Measurements from ENCODE around the gene GIMD1.
"Not testable (repeated sequence)": the region's sequence is repeated elsewhere in the genome, so short reads cannot be mapped to it uniquely, and the experiment has no call there.

The GIMD1 gene

DNA sequence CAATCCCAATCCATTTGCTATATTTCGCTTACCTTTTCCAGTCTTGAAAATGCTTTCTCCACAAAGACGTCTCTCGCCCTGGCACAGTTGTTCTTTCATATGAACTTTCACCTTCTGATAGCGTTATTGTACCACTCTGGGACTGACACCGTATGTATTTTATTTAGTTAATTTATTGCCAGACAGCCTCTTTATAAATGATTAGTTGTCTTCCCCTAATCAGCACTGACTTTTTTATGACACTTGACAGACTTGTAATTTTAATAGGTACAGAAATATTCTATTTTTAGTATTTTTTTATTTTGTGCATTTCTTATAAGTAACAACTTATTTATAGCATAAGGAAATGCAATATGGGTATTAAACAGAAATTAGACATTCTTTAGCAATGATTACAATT is at the start of gene GIMD1:
Gene GIMD1 (minus strand): TSS at position 101 of the 400 bp plus-strand sequence. CDS start 1,343 bp downstream, outside the sequence.
- DNase-seq = no peak

DNA sequence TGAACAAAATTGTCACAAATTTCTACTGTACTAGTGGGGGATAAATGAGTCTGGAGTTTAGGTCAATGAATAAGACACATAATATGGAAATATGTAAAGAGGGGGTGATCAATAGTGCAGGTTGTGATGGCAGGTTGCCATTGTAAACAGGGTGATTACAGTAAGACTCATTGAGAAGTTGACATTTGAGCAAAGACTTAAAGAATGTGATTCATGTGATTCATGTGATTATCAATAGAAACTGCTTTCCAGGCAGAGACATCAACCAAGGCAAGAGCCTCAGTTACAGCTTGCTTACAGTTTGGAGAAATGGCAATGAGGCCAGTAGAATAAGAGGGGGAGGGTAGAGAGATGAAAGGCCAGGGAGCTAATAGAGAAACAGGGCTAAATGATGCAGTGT is 45.8 kb upstream of the GIMD1 start:
- no peak for DNase-seq

DNA sequence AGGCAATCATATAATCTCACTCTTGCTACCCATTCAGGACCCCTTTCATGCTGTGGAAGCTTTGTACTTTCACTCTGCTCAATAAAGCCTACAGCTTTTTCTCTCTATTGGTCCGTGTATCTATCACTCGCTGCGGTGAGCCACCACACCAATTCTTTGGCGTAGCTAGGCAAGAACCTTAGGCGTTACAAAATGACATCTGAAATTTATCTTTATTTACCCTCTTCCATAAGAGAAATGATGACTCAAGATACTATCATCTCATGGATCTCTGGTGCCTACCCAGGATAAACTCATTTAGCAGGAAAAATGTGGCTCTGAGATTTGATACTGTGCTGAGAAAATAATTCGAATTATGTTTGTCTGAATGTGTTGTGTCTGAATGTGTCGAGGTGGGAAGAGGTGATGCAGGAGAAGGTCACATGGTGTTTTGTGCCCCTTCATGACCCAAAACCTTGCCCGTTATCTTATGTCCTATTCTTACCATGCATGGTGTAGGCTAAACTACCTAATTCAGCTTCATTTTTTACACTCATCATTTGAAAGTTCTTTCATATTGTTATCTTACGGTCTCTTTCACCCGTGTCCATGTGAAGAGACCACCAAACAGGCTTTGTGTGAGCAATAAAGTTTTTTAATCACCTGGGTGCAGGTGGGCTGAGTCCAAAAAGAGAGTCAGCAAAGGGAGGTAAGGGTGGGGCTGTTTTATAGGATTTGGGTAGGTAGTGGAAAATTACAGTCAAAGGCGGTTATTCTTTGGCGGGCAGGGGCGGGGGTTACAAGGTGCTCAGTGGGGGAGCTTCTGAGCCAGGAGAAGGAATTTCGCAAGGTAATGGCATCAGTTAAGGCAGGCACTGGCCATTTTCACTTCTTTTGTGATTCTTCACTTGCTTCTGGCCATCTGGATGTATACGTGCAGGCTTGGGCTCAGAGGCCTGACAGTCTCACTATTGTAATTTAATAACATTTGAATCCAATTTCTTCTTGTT is 41.6 kb upstream of the GIMD1 start:
- no peak for DNase-seq

DNA sequence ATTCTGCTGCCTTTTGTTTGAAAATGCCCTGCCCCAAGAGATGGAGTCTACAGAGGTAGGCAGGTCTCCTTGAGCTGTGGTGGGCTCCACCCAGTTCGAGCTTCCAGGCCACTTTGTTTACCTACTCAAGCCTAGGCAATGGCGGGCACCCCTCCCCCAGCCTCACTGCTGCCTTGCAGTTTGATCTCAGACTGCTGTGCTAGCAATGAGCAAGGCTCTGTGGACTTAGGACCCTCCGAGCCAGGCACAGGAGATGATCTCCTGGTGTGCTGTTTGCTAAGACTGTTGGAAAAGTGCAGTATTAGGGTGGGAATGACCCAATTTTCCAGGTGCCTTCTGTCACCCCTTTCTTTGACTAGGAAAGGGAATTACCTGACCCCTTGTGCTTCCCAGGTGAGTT is 39.4 kb upstream of the GIMD1 start:
- DNase-seq = not testable (repeated sequence)

DNA sequence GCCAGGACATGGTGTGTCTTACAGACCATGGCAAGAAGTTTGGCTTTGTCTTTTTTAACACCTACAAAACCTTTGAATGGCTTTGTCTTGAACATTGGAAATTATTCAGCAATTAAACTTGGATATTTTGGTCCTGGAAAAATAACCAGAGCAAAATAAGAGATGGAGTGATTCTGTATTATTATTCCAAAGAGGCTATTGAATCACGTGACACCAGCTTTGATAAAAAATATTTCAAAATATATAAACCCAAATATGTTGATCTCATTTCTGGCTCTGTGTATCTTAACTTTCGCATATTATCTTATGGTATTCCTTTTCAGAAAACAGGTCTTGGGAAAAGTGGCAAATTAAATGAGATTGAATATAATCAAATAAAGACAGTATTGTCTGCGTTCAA is 32.6 kb upstream of the GIMD1 start:
- no peak for DNase-seq

DNA sequence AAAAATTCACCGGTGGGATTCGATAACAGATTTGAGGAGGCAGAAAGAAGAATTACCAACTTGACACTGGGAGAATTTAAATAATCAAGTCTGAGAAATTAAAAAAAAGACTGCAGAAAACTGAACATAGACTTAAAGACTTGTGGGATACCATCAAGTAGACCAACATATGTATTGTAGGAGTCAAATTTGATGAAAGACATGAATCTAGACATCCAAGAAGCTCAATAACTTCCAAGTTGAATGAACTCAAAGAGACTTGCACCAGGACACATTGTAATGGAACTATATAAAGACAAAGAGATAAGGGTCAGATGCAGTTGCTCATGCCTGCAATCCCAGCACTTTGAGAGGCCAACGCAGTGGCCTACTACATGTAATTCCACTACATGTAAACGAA is 30.3 kb upstream of the GIMD1 start:
- DNase-seq = not testable (repeated sequence)

DNA sequence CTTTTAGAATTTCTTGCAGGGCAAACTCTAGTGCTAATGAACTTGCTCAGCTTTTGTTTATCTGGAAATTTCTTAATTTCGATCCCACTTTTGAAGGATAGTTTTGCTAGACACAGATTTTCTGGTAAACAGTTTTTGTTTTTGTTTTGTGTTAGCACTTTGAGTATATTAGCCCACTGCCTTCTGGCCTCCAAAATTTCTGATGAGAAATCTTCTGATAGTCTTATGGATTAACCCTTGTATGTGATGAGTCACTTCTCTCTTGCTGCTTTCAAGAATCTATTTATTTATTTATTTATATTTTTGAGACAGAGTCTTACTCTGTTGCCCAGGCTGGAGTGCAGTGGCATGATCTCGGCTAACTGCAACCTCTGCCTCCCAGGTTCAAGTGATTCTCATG is 27.0 kb upstream of the GIMD1 start:
- no peak for DNase-seq

DNA sequence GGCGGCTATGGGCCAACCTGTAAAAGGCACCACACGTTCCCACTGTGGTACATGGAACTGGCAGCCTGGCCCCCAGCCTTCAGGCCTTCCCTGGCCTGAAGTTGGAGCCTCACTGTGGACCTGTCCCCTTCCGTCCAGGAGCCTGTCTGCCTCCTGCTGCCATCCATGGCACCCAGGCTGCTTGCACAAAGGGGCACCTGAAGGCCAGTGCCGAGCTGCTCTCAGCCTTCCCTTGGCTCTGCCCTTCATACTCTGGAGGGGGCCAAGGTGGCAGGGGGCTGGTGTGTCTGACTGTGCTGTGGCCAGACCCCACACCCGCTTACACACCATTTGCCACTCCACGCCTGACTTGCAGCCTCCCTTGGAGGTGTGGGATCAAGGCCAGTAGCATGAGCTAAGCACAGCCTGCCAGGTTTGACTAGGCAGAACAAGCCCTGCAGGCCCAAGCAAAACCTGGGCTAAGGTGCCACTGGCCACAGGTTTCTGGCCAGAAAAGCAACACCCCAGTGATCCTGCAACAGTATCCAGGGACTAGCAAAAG is 17.3 kb upstream of the GIMD1 start:
- DNase-seq = no peak

DNA sequence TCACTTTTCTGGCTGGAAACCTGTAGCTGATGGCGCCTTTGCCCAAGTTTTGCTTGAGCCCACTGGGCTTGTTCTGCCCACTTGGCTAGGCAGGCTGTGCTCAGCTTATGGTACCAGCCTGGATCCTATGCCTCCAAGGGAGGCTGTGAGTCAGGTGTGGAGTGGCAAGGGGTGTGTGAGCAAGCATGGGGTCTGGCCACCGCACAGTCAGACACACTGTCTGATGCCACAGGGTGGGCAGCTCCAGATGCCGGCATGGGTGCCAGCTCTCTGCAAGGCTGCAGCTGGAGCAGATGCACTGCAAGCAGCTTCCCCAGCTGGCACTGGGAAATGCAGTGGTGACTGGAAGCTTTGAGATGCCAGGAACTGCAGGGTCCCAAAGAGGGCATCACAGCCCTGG is 16.3 kb upstream of the GIMD1 start:
- no peak for DNase-seq

DNA sequence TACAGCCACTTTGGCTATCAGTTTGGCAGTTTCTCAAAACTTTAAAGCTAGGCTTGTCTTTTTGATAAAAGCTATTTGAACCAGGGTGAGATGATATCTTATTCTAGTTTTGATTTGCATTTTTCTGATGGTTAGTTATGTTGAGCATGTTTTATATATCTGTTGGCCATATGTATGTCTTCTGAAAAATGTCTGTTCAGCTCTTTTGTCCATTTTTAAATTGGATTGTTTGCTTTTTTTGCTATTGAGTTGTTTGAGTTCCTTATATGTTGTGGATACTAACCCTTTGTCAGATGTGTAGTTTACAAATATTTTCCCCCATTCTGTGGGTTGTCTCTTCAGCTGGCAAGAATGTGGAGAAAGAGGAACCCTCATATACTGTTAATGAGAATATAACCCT is 11.6 kb upstream of the GIMD1 start:
- DNase-seq = no peak

DNA sequence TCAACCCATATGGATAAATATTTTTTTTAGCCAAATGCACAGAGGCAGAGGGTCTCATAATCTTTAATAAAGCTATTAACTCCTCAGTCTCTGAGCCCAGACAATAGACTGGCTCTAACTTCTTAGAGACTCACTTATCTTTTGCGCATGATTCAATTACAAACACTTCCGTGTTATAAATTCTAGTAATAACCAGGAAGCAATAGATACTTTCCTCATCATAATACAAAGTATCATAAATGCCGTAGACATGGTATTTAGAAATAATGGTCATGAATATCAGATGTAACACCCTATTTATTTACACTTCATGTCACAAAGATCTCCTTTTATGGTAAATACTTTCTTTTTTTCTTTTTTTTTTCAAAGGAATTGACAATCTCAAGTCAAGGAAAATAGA is 4.4 kb upstream of the GIMD1 start:
- no peak for DNase-seq

DNA sequence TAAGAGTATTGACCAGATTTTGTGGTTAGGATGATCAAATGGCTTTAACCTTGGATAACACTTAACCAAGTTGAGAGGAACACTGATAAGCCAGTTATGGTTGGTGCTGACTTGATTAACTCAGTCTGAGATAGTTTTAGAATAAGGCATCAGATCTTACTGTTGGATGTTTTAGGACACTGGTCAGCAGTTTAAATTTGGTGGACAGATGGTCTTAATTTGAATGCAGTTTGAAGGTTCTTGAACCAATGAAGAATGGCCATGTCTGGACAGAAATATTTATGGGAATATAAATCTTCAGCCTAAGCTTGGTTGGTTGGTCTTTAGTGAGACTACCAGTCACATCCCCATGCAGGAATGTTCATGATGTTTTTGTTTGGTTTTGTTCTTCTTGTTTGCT is 2.6 kb upstream of the GIMD1 start:
- no peak for DNase-seq

DNA sequence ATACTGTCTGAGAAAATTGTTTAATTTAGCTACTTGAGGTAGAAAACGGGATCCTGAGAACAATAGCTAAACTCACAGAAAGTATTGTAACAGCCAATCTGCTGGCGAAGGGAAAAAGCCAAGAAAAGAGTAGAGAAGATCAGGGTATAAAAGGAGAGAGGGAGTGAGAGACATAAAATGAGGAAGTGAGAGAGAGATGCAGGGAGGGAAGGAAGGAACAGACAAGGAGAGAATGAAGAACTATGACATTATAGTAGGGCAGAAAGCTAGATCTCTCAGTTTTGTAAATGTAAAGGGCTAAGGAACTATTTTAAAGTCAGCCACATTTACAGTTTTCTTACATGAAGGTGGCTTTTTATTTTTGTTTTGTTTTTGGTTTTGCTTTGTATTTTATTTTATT is 1.6 kb upstream of the GIMD1 start:
- no peak for DNase-seq

DNA sequence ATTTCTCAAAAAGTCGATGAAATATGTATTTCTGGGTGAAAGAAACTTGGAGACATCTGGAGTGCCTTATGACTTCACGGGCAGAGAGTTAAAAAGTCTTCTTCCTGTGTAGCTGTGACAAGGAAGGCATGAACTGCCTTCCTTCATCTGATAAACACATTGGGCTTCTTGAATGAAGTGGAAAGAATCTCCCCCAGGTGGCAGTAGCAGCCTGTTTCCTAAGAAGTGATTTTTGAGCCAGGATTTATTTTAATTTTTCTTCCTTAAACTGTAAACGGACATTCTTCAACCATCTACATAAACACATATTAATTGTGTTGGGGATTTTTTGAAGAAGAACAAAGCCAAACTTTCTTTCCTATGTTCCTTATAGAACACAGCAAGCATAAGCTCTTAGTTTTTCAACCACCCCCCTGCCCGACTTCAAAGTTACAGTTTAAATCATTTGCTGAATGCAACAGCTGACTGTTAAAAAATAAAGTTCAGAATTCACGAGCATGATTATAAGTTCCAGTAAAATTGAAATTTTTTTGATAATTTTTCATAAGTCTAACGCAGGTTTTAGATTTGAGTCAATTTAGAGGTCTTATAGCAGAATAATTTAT is 980 bp upstream of the GIMD1 start:
- peak in 8 of 58 donors; percentile 0 to 20 (median 8) for DNase-seq

DNA sequence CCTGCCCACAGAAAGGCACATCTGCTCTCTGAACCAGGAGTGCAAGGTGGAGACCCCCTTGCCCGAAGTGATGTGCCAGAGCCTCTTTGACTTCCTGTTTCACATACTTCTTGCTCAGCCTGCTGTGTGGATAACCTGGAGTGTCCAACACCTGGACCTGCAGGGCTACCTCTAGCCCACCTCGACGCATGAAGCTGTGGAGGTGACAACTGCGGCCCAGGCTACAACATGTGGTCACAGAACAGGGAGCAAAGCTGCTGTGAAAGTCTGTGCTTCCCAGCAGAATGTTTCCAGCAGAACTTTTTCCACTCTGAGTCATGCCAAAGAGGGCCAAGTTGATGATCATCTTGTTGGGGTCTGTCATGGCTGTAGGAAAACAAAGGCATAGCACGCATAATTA is 1.5 kb downstream of the GIMD1 start:
- DNase-seq = no peak

DNA sequence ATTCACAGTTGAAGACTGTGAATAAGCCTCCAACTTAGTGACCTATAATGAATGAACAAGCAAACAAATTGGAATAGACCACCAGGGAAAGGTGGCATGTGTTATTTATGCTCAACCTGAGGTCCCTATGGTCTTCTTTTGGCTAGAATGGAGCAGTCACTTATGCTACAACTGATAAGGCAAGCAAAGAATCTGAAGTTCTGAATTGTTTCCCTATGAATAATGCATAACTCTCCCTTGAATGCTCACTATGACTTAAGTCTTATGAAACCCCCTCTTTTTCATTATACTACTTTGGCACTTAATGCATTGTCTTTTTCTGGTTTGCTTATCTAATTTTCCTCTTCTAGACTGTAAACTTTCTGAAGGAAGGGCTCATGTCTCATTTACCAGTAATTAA is 2.6 kb downstream of the GIMD1 start:
- DNase-seq = no peak

DNA sequence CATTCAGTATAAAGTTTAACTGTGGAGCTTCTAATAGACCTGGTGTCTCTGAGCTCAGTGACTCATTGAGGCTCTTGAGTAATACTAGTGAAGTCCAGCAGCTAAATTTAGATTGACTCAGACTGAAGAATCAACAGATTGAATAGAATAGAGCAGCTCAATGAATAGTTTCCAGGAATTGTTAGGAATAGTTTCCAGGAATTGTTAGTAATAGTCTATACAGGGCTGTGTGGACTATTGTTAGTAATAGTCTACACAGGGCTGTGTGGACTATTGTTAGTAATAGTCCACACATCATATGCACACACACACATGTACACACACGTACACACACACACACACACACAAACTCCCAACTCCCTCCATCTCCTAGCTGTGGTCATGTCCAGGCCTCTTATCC is 3.0 kb downstream of the GIMD1 start:
- DNase-seq = peak in 1 of 58 donors; percentile 1

DNA sequence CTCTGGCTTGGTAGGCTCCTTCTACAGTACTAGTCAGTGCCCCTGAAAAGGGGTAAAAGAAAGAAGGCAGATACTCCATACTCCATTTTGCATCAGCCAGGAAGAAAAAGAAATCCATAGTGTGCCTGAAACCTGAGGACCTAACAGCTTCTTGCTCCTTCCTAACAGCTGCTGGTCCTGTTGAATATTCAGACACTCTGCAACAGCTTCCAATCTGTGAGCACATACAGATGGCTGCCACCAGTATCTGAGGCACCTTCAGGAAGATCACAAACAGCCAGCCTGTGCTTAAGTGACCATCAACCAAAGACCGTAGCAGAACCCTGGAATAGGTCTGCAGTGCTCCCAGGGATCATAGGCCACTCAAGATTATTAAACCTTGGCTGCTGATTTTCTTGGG is 4.3 kb downstream of the GIMD1 start:
- no peak for DNase-seq

DNA sequence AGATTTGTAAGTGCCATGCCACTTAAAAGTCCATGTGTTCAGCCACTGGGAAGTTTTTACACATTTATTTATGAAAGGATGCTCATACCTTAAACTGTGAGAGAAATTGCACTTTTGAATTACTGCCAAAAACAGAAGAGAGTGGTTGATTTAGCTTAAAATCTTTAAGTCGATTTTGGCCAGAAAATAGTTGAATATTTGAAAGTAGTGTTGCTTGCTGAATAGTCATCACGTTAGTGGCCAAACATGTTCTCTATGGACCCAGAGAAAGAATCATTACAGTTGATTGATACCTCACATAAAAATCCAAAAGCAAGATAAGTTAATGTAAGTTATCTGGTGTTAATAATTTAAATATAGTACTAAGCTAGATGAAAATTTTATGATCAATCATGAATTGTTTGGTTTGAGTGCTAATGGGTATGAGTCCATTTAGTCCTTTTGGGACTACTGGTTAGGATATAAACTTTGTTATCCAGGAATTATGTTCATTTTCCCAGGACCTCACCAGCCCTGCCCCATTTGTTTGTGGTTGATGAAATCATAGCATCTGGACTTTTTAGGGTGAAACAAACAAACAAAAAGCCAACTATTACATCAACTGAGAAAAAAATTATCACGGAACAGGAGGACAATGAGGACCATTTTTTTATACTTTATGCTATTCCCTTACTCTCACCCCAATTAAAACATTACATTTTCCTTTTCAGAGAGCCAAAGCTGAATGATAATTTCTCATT is 6.3 kb downstream of the GIMD1 start:
- no peak for DNase-seq

DNA sequence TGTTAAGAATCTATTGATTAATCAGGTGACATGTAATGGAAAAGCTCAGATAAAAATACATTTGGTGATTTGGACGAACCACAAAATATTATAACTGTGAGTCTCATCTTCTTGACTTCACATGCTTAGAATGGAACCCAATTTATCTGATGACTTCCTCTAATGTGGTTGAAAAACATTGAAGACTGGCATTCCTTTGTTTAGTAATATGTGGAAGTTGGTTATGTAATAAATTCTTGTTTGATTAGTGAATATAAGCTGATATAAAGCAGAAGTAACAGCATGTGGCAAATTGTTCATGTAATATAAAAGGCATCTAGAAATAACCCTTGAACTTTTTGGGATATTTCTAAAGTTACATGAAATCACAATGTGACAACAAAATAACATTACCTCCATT is 9.7 kb downstream of the GIMD1 start:
- no peak for DNase-seq

DNA sequence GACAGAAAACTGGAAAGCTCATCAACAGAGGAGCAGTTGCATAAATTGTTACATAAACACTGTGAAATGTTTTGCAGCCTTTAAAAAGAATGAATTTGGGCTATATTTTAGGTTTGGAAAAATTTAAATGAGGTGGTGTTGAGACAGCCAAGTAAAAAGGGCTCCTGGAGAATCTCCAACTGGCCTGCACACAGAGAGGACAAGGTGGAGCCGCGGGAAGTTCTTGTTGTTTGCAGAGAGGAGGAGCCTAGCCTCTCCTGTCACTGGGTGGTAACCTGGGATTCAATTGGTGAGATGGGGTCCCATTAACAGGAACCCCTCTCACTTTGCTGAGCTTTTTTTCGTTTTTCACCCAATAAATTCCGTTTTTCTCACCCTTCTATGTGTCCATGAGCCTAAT is 13.4 kb downstream of the GIMD1 start:
- peak in 6 of 58 donors; percentile 1 to 4 (median 2) for DNase-seq

DNA sequence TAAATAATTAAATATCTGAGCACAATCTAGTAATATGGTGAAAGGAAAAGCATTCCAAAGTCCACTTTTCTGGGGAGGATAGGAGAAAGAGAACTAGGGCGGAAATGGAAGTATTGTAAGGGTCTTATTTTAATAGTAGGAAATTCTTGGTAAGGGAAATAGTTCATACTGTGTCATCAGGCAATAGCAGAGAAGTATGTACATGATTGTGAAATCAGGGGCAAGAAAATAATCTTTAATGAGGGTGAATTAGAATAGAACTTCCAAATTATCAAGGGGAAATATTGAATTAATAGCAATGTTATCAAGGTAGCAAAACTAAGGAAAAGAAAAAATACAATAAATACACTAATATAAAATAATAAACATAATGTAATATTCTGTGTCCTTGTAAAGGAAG is 14.8 kb downstream of the GIMD1 start:
- no peak for DNase-seq
